Natural killer cell (primary cell): ENCODE measurements around the gene ERFL. TPM values are rescaled to one million over a fixed set of nuclear protein-coding genes. Genes with fewer than 3 reads are reported as not detected.

Source experiments
- ATAC-seq, 3 donors: fragments of 150-1000 bp in 2 of 3; fragments of 200-7000 bp in 1 of 3; cut with Tn5 transposase; 1 replicate in 1 of 3; 2 replicates in 2 of 3; pipeline ENCODE4 v1.10.0; 2021; ENCODE audit warnings: mild to moderate bottlenecking in 2 of 3, moderate library complexity in 2 of 3
- DNase-seq, 2 donors: peaks; one replicate each; pipeline versions ENCODE4 v3.0.0 to v3.0.0-alpha.2; 2013 to 2021; ENCODE audit warnings: mixed read lengths in 1 of 2
- H3K27ac ChIP-seq: one replicate; pipeline ENCODE4 v1.5.1; 2013; ENCODE audit warnings: mild to moderate bottlenecking, low read length
- H3K27me3 ChIP-seq: one replicate; pipeline ENCODE4 v1.6.1; 2013; ENCODE audit warnings: low read length; ENCODE audit not compliant: control insufficient read depth, insufficient read depth
- H3K36me3 ChIP-seq: one replicate; pipeline ENCODE4 v1.6.1; 2013; ENCODE audit warnings: low read length; ENCODE audit not compliant: control insufficient read depth, insufficient read depth
- H3K4me1 ChIP-seq: one replicate; pipeline ENCODE4 v1.6.1; 2013; ENCODE audit warnings: low read length; ENCODE audit not compliant: control insufficient read depth, insufficient read depth
- H3K4me3 ChIP-seq: one replicate; pipeline ENCODE4 v1.5.1; 2013; ENCODE audit warnings: low read length
- H3K9me3 ChIP-seq: one replicate; pipeline ENCODE4 v1.6.1; 2013; ENCODE audit warnings: low read length; ENCODE audit not compliant: control insufficient read depth, insufficient read depth
- H3K27ac Mint-ChIP-seq, 2 donors: one replicate each; pipeline ENCODE4 v1.8.0; 2022; ENCODE audit warnings: mild to moderate bottlenecking in 2 of 2, mixed read lengths in 2 of 2, moderate library complexity in 1 of 2
- H3K27me3 Mint-ChIP-seq, 2 donors: one replicate each; pipeline ENCODE4 v1.8.0; 2022; ENCODE audit warnings: low read depth in 2 of 2, mixed read lengths in 2 of 2
- H3K36me3 Mint-ChIP-seq: one replicate; pipeline ENCODE4 v1.8.0; 2022; ENCODE audit warnings: mixed read lengths
- H3K4me1 Mint-ChIP-seq, 2 donors: one replicate each; pipeline ENCODE4 v1.8.0; 2022; ENCODE audit warnings: mixed read lengths in 2 of 2
- H3K4me3 Mint-ChIP-seq: one replicate; pipeline ENCODE4 v1.8.0; 2022; ENCODE audit warnings: mild to moderate bottlenecking, moderate library complexity, mixed read lengths
- H3K9me3 Mint-ChIP-seq, 2 donors: one replicate each; pipeline ENCODE4 v1.8.0; 2022; ENCODE audit warnings: mixed read lengths in 2 of 2
- CTCF ChIP-seq: fragments of 200-600 bp; IDR thresholded peaks from one replicate; pipeline ENCODE4 v1.8.0; 2022; ENCODE audit warnings: antibody characterized with exemption
- WGBS: methylation state at CpG from one replicate; pipeline ENCODE4 v1.1.7; 2013; ENCODE audit warnings: missing lambda C conversion rate; ENCODE audit not compliant: insufficient coverage; 5-methylcytosine and 5-hydroxymethylcytosine counted together
- intact Hi-C: fragments of 100-400 bp; cut with micrococcal nuclease; formaldehyde crosslinking; loops from one replicate; pipeline ENCODE4 v1.14.2; 2022
- total RNA-seq, 4 donors: library from RNA; stranded (reverse); fragments of 120-200 nt in 1 of 4; gene quantifications; one replicate each; pipeline versions ENCODE4 v1.2.3 to v1.2.4, GENCODE V29; 2013 to 2022

Gene ERFL
- total RNA-seq, 3 donors from 2014 or later (not counting 1 experiment from before 2014, with no cell fraction given): 1.1 to 2.1 (median 1.5) TPM

- Histone ChIP-seq H3K9me3 (no peaks in the 10 kb centered on the region), H3K36me3 (peaks cover 9% of the 10 kb centered on the region), H3K4me3 (peak within 1 kb of the TSS; percentile 74), H3K4me1 (peaks cover 21% of the 10 kb centered on the region), H3K27ac (peak within 1 kb of the TSS; percentile 76), H3K27me3 (no peaks in the 10 kb centered on the region)
- 5% methylated on average over 46 of the region's 46 CpGs for WGBS
- Mint-ChIP-seq H3K27me3 (no peaks in the 10 kb centered on the region), H3K9me3 (no peaks in the 10 kb centered on the region), H3K27ac (peak within 1 kb of the TSS; percentile 84 to 91), H3K4me3 (peak within 1 kb of the TSS; percentile 95), H3K36me3 (no peaks in the 10 kb centered on the region), H3K4me1 (peaks cover 16 to 23% of the 10 kb centered on the region in 2 donors)
- TF ChIP-seq CTCF: no peak
- intact Hi-C loops: no loop called here
- DNase-seq: peak; percentile 72 to 93
- ATAC-seq: peak; percentile 83 to 90 (median 88)
These were observed 31.1 kb upstream of the ERFL start, which contains the start of gene RABAC1 for GRCh38 chr19:41959056-41960053. TSS of gene RABAC1 (minus strand) at chr19:41959321. CDS start at chr19:41959292, 29 bp downstream.

- WGBS: 2% methylated on average over 43 of the region's 43 CpGs
- Histone ChIP-seq H3K27ac (peak overlapping the region; percentile 76), H3K4me3 (peak overlapping the region; percentile 74), H3K4me1 (peaks cover 21% of the 10 kb centered on the region), H3K36me3 (peaks cover 9% of the 10 kb centered on the region), H3K9me3 (no peaks in the 10 kb centered on the region), H3K27me3 (no peaks in the 10 kb centered on the region)
- DNase-seq: peak; percentile 76 to 83
- Mint-ChIP-seq H3K27ac (peak overlapping the region; percentile 84 to 91), H3K4me1 (peaks cover 16 to 23% of the 10 kb centered on the region in 2 donors), H3K9me3 (no peaks in the 10 kb centered on the region), H3K36me3 (no peaks in the 10 kb centered on the region), H3K4me3 (peak overlapping the region; percentile 95), H3K27me3 (no peaks in the 10 kb centered on the region)
- no peak for TF ChIP-seq CTCF
- intact Hi-C loops: no loop called here
- ATAC-seq: peak; percentile 69 to 76 (median 70)
These were observed 30.3 kb upstream of the ERFL start for GRCh38 chr19:41958367-41959055.

GRCh38 chr19:41957838-41958366 lies 29.7 kb upstream of the ERFL start:
- no peaks in the 10 kb centered on the region for H3K36me3 Mint-ChIP-seq
- ATAC-seq: peak; percentile 43 to 72 (median 50)
- 28% methylated on average over 10 of the region's 10 CpGs for WGBS

More at GRCh38 chr19:41957838-41958366, 29.7 kb upstream of the ERFL start:
- Histone ChIP-seq H3K36me3 (peaks cover 9% of the 10 kb centered on the region), H3K4me1 (peaks cover 21% of the 10 kb centered on the region), H3K27me3 (no peaks in the 10 kb centered on the region), H3K4me3 (peak overlapping the region; percentile 74), H3K27ac (peak overlapping the region; percentile 36), H3K9me3 (no peaks in the 10 kb centered on the region)
- Mint-ChIP-seq H3K27me3 (no peaks in the 10 kb centered on the region), H3K27ac (peak overlapping the region; percentile 84 to 91), H3K4me1 (peaks cover 16 to 23% of the 10 kb centered on the region in 2 donors), H3K9me3 (no peaks in the 10 kb centered on the region), H3K4me3 (peak overlapping the region; percentile 95)
- DNase-seq: peak in 1 of 2 donors; percentile 71
- TF ChIP-seq CTCF: peak; percentile 61
- intact Hi-C loops: no loop called here
